GM18909 (cell line): ENCODE data around the gene FHOD3.
A peak's percentile ranks its signal among the peaks of the same experiment; 100 is the strongest.
"Not testable (repeated sequence)": the region's sequence is repeated elsewhere in the genome, so short reads cannot be mapped to it uniquely, and the experiment has no call there.

Experiments used
- ATAC-seq: cut with Tn5 transposase; IDR thresholded peaks from one replicate; pipeline ENCODE4 v1.9.1; 2021; ENCODE audit warnings: mild to moderate bottlenecking; ENCODE audit not compliant: unreplicated experiment, poor library complexity

FHOD3 gene

DNA sequence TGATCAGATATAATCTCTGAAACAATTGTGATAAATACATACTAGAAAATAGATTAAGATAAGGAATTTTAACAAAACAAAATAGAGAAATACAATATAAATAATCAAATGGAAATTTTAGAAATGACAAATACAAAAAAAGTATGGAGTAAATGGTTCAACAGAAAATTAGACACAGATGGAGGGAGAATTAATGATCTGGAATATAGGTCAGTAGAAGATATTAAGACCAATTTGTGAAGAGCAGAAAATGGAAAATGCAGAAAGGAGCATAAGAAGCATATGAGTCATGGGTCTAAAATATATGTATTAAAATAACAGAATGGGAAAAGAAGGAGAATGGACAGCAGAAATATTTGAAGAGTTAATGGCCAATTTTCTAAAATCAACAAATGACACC is 44.4 kb downstream of the FHOD3 start:
- ATAC-seq, result no peak

DNA sequence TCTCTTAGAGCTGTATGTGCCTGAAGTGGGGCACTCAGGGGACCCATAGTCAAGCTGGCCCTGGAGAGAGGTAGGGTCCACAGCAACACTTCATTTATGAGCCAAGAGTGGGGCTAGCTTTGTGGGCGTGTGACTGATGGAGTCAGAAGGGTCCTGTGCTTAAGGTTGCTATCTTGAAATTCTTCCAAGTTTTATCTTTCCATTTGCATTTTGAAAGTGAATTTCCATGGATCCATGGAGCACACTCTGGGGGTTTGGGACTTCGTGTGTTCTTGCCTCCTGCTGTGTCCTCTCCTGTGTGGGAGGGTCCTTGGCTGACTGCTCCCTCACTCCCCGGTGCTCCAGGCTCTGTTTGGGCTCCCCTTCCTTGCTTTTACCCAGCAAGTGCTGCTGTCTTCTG is 50.8 kb downstream of the FHOD3 start:
- ATAC-seq, result no peak

GRCh38 chr18:36348971-36349417 is 51.5 kb downstream of the FHOD3 start:
- ATAC-seq, result no peak

DNA sequence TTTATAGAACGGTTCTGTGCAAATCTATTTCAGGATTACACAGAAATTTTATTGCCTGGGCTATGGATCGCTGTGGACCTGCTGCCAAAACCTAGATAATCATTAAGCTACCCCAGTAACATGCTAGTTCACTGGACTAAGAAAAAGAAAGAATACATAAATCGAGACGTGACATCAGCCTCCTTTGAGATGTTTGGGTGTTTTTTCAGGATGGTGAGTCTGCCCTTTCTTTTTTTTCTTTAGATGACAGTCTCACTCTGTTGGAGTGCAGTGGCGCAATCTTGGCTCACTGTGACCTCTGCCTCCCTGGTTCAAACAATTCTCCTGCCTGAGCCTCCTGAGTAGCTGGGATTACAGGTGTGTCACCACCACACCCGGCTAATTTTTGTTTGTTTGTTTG is 52.0 kb downstream of the FHOD3 start:
- no peak for ATAC-seq

GRCh38 chr18:36350251-36350651 is 52.7 kb downstream of the FHOD3 start:
- ATAC-seq, result no peak

DNA sequence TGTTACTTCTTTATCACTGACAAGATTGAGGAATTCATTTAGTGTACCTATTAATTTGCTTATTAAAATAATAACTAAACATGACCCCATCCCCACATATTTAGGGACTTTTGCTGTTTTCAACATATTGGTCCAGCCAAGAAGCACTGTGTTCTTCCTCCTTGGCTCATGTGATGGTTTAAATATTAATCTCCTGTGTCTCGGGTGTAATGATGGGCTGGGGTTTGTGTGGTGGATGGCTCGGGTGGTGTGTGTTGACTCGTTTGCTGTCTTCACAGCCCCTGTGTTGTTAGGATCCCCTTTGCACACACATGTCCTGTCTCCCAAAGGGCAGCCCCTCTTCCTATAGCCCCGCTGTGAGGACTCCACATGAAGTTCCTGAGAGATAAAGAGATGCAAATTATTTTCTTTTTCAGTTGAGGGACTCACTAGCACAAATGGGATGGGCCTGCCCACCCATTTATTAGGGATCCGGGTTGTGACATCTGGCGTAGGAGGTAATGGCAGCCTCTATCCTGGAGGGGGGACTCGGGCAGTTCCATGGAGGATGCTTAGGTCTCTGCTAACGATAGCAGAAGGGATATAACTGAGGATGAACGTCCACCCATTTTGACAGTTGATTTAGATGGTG is 53.4 kb downstream of the FHOD3 start:
- ATAC-seq, result no peak

GRCh38 chr18:36352384-36352783 is 54.9 kb downstream of the FHOD3 start:
- ATAC-seq, result no peak

- ATAC-seq, result no peak
Observed at GRCh38 chr18:36354989-36355388, 57.5 kb downstream of the FHOD3 start.

GRCh38 chr18:36355511-36355910 is 58.0 kb downstream of the FHOD3 start:
- no peak for ATAC-seq

DNA sequence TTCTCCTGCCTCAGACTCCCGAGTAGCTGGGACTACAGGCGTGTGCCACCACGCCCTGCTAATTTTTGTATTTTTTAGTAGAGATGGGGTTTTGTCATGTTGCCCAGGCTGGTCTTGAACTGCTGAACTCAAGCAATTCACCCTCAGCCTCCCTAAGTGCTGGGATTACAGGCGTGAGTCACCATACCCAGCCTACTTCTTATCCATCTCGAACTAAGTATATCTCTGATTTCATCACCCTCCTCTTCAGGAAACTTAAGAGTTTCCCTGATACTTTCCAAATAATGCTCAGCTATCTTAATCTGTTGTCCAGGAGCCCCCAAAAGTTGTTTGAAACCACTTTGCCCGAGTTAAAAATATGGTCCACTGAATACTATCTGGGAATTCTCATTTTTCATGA is 59.2 kb downstream of the FHOD3 start:
- ATAC-seq, result not testable (repeated sequence)

DNA sequence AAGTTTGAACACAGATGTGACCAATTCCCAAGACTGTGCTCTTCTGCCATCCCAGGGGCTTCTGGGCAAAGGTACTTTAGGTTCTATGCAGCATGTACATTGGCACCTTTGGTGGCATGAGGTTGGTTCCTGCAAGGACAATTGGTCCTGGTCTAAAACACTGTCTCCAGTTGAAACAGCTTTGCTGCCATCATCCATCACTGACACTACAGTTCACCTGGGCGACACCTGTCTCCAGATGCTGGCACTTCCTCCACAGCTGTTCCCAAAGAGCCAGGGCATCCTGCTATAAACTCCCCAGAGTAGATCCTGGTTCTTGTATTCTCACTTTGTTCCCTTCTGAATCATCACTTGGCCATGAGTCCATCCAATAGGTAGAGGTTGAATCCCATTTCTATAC is 60.6 kb downstream of the FHOD3 start:
- ATAC-seq, result no peak

GRCh38 chr18:36360256-36360909 is 62.9 kb downstream of the FHOD3 start:
- no peak for ATAC-seq

GRCh38 chr18:36364911-36365624 is 67.6 kb downstream of the FHOD3 start:
- no peak for ATAC-seq

- ATAC-seq, result no peak
Observed at GRCh38 chr18:36365836-36366775, 68.6 kb downstream of the FHOD3 start.

GRCh38 chr18:36366994-36367839 is 69.7 kb downstream of the FHOD3 start:
- ATAC-seq, result peak; percentile 70

DNA sequence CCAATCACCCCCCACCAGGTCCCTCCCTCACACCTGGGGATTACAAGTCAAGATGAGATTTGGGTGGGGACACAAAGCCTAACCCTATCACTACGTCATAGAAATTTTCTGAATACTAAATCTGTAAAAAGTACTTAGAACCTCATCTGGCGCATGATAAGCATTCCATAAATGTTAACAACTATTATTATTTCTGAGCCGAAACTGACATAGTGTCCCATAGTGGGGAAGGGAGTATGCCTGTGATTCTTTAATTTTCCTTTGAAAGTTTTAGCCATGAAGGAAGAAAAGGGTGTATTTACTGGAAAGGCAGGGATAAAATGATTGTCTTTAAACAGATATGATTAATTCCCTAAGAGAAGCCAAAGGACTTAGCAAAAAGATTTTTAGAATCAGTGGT is 71.4 kb downstream of the FHOD3 start:
- ATAC-seq, result no peak

DNA sequence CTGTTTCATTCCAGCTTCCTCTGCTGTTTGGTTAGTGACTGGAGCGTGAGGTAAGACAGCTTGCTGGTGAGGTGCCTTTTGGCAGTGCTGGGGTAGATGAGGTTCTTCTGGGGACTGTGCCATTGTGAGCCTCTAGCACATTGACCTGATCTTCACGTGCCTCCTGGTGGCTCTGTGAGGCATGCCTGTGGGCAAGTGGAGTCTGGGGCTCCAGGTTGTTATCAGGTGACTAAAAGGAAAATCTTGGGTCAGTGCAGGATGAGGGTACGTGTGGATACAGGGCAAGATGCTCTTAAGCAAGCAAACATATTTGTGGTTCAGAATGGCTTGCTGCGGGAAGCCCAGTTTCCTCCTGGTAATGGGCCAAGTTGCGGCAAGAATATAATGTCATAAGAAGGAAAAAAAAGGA is 75.4 kb downstream of the FHOD3 start:
- ATAC-seq, result no peak

- no peak for ATAC-seq
Observed at GRCh38 chr18:36374262-36374661, 76.7 kb downstream of the FHOD3 start.

DNA sequence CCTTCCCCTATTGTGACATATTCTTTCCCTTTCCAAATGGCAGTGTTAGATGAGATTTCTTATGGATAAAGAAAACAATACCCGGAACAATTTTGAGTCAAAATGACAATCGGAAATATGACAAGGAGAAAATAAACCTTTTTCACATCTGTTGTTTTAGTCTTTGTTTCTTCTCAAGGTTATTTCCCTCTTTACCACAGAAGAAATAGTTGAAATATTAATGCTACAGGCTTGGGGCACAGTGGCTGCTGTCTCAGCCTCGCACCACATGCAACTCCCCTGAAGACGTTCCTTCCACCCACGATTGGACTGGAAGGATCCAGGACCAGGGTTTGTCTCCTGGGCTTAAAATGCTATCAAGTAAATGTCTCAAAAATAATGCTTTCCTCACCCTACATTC is 77.6 kb downstream of the FHOD3 start:
- no peak for ATAC-seq

GRCh38 chr18:36376361-36376760 is 78.8 kb downstream of the FHOD3 start:
- no peak for ATAC-seq
